Measurements from ENCODE around the gene DERA.
"Not testable (repeated sequence)": the region's sequence is repeated elsewhere in the genome, so short reads cannot be mapped to it uniquely, and the experiment has no call there.

Gene DERA

GRCh38 chr12:15904378-15904920, 6.7 kb upstream of the DERA start:
- no peak for DNase-seq (ENCODE audit: low read depth)

- DNase-seq (ENCODE audit: low read depth) = no peak
Measured at GRCh38 chr12:15910468-15910863, 666 bp upstream of the DERA start.

GRCh38 chr12:15911931-15912330, 799 bp downstream of the DERA start:
- DNase-seq (ENCODE audit: low read depth) = not testable (repeated sequence)

- DNase-seq (ENCODE audit: low read depth) = not testable (repeated sequence)
Measured at GRCh38 chr12:15914131-15914530, 3.0 kb downstream of the DERA start.

GRCh38 chr12:15918066-15918465, 6.9 kb downstream of the DERA start:
- DNase-seq (ENCODE audit: low read depth) = no peak

GRCh38 chr12:15919418-15919817, 8.3 kb downstream of the DERA start:
- DNase-seq (ENCODE audit: low read depth) = no peak

- no peak for DNase-seq (ENCODE audit: low read depth)
Measured at GRCh38 chr12:15924956-15925355, 13.8 kb downstream of the DERA start.

- peak; percentile 92 for DNase-seq (ENCODE audit: low read depth)
Measured at GRCh38 chr12:15928346-15928745, 17.2 kb downstream of the DERA start.

GRCh38 chr12:15928870-15929571, 17.9 kb downstream of the DERA start:
- DNase-seq (ENCODE audit: low read depth) = no peak

- no peak for DNase-seq (ENCODE audit: low read depth)
Measured at GRCh38 chr12:15931590-15932053, 20.5 kb downstream of the DERA start.

GRCh38 chr12:15932327-15932726, 21.2 kb downstream of the DERA start:
- no peak for DNase-seq (ENCODE audit: low read depth)

- no peak for DNase-seq (ENCODE audit: low read depth)
Measured at GRCh38 chr12:15932971-15933370, 21.8 kb downstream of the DERA start.

GRCh38 chr12:15933751-15934150, 22.6 kb downstream of the DERA start:
- DNase-seq (ENCODE audit: low read depth) = no peak

GRCh38 chr12:15936751-15937150, 25.6 kb downstream of the DERA start:
- no peak for DNase-seq (ENCODE audit: low read depth)

- no peak for DNase-seq (ENCODE audit: low read depth)
Measured at GRCh38 chr12:15937902-15938301, 26.8 kb downstream of the DERA start.

GRCh38 chr12:15939111-15939510, 28.0 kb downstream of the DERA start:
- DNase-seq (ENCODE audit: low read depth) = no peak

GRCh38 chr12:15942475-15942874, 31.3 kb downstream of the DERA start:
- no peak for DNase-seq (ENCODE audit: low read depth)

GRCh38 chr12:15943519-15943918, 32.4 kb downstream of the DERA start:
- DNase-seq (ENCODE audit: low read depth) = not testable (repeated sequence)

- not testable (repeated sequence) for DNase-seq (ENCODE audit: low read depth)
Measured at GRCh38 chr12:15948461-15948860, 37.3 kb downstream of the DERA start.

GRCh38 chr12:15955281-15955680, 44.1 kb downstream of the DERA start:
- no peak for DNase-seq (ENCODE audit: low read depth)

- no peak for DNase-seq (ENCODE audit: low read depth)
Measured at GRCh38 chr12:15956010-15956409, 44.9 kb downstream of the DERA start.

- DNase-seq (ENCODE audit: low read depth) = no peak
Measured at GRCh38 chr12:15956413-15957185, 45.5 kb downstream of the DERA start.

- no peak for DNase-seq (ENCODE audit: low read depth)
Measured at GRCh38 chr12:15962760-15963159, 51.6 kb downstream of the DERA start.

Measured in HS-27A (cell line).